ENCODE results near the gene GYG1. TPM values are rescaled to one million over a fixed set of nuclear protein-coding genes. Genes with fewer than 3 reads are reported as not detected.

Gene GYG1
- total RNA-seq: 32.7 and 41.1 TPM in 2 replicates

GRCh38 chr3:148991219-148992026 is at the start of gene GYG1:
GYG1 (plus strand) TSS chr3:148991540; CDS start chr3:148991641, 101 bp downstream.
- TF ChIP-seq CTCF (IDR thresholded peaks at IDR 0.05; ENCODE audit: insufficient read depth, low read length, poor library complexity, severe bottlenecking): peak; percentile 34
- DNase-seq (ENCODE audit: low read depth): no peak
- Histone ChIP-seq H3K27me3 (ENCODE audit: control insufficient read depth, insufficient read depth, low read length) (no peaks in the 10 kb centered on the region), H3K36me3 (ENCODE audit: control insufficient read depth, insufficient read depth, low read length) (no peaks in the 10 kb centered on the region), H3K4me3 (ENCODE audit: low read depth, low read length) (peak within 1 kb of the TSS; percentile 64)

DNA sequence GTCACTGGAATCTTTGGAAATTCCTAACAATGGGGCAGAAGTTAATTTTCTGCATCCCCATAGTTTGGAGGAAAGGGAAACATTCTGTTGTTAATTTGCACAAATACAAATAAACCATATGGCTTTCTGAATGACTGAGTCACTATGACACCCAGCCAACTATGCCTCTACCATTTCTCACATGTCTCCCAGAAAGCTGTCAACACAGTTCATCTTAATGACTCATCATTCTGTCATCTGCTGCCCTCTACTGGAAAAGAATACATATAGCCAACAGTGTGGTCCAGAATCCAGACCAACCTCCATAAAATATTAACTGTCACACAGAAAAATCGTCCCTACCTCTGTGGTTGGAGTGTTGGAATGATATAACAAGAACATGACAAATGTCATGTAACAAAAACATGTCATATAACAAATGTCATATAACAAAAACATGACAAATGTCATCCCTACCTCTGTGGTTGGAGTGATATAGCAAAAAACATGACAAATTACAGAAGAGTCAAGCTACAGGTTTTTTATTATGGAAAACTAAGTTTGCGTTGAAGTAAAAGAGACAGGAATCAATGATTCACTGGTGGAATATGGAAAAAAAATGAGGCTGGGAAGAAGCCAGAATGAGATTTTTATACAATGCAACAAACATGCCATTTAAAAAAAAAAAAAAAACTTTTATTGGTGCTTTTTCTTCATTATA is 47.7 kb upstream of the GYG1 start:
- Histone ChIP-seq H3K36me3 (ENCODE audit: control insufficient read depth, insufficient read depth, low read length) (no peaks in the 10 kb centered on the region), H3K27me3 (ENCODE audit: control insufficient read depth, insufficient read depth, low read length) (no peaks in the 10 kb centered on the region), H3K4me3 (ENCODE audit: low read depth, low read length) (no peak overlapping the region)
- peak; percentile 59 for DNase-seq (ENCODE audit: low read depth)
- peak; percentile 58 for TF ChIP-seq CTCF (IDR thresholded peaks at IDR 0.05; ENCODE audit: insufficient read depth, low read length, poor library complexity, severe bottlenecking)

DNA sequence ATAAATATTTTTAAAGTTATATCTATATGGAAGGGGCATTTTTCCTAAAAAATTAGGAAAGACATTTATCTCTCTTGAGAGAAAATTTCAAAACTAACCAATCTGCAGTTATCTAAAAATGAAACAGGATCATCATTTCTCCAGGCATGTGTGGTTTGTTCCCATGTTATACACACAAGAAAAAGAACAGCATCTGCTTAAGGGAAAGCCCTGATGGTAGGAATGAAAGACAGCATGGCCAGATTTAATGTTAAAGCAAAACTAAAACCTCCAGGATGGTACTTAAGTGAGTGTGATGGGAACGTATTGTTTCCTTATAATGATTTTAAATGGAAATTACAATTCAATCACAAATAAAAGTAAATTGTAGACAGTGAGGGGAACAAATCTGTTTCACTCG is 46.2 kb upstream of the GYG1 start:
- DNase-seq (ENCODE audit: low read depth): no peak
- no peaks in the 10 kb centered on the region for H3K36me3 ChIP-seq (ENCODE audit: control insufficient read depth, insufficient read depth, low read length)

DNA sequence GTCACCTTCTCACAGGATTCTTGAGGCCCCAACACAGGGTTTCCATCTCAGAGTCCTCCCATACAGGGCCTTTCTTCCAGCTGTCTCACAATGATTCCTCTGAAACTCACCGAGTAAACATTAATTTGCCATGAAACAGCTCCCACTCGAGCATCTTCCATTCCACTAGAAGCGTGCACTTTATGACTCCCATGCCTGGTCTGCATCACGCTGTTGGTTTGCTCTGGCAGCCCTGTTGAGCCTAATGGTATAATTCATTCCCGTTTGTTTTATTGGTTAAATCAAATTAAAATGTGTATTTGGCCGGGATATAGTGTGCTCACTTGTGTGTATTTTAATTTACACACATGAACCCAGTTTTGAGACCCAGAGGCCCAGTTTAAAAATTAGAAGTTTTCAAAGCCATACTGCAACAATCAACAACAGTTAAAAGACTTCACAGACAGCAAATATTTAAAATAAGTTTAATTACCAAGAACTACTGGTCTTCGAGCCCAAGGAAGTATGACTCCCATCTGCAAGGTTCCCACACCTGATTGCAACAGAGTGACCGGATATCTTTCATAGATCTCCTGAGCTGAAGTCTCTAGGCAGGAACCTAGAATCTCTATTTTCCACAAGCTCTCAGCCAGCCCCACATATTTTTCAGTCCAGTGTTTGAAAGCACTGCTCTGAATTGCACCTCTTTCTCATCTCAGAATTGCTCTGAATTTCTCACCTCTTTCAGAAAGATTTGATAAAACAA is 42.3 kb upstream of the GYG1 start:
- no peak overlapping the region for H3K4me3 ChIP-seq (ENCODE audit: low read depth, low read length)
- DNase-seq (ENCODE audit: low read depth): no peak
- TF ChIP-seq CTCF (IDR thresholded peaks at IDR 0.05; ENCODE audit: insufficient read depth, low read length, poor library complexity, severe bottlenecking): no peak
- no peaks in the 10 kb centered on the region for H3K27me3 ChIP-seq (ENCODE audit: control insufficient read depth, insufficient read depth, low read length)
- H3K36me3 ChIP-seq (ENCODE audit: control insufficient read depth, insufficient read depth, low read length): no peaks in the 10 kb centered on the region

More for the DNA sequence above, 46.2 kb upstream of the GYG1 start:
- no peaks in the 10 kb centered on the region for H3K27me3 ChIP-seq (ENCODE audit: control insufficient read depth, insufficient read depth, low read length)
- no peak overlapping the region for H3K4me3 ChIP-seq (ENCODE audit: low read depth, low read length)
- TF ChIP-seq CTCF (IDR thresholded peaks at IDR 0.05; ENCODE audit: insufficient read depth, low read length, poor library complexity, severe bottlenecking): no peak

DNA sequence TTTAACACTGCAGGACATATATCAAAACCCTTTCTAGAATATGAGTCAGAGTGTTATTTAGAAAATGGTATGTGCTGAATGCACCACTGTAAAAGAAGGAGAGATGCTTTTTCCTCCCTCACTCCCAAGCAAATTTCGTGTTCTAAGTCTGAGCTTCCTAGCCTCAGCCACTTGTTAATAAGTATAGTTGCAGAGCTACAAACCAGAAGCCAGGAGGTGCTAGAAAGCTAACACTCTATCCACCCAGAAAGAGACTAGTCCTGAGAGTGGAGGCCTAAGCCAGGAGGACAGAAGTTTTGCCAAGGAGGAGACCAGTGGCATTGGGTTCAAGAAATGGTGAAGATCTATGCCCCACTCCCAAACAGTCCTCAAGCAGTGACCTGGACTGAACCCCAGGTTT is 40.5 kb upstream of the GYG1 start:
- DNase-seq (ENCODE audit: low read depth): no peak
- H3K36me3 ChIP-seq (ENCODE audit: control insufficient read depth, insufficient read depth, low read length): no peaks in the 10 kb centered on the region
- H3K27me3 ChIP-seq (ENCODE audit: control insufficient read depth, insufficient read depth, low read length): no peaks in the 10 kb centered on the region
- peak; percentile 12 for TF ChIP-seq CTCF (IDR thresholded peaks at IDR 0.05; ENCODE audit: insufficient read depth, low read length, poor library complexity, severe bottlenecking)
- no peak overlapping the region for H3K4me3 ChIP-seq (ENCODE audit: low read depth, low read length)
